Daoy (cell line): ENCODE data around the gene CDHR4. TPM values are rescaled to one million over a fixed set of nuclear protein-coding genes. Genes with fewer than 3 reads are reported as not detected.
"Not testable (repeated sequence)": the region's sequence is repeated elsewhere in the genome, so short reads cannot be mapped to it uniquely, and the experiment has no call there.

Experiments
- DNase-seq: peaks from one replicate; pipeline ENCODE4 v3.0.0-alpha.2; 2015; ENCODE audit warnings: low read depth
- total RNA-seq: library from RNA; depleted of rRNA; stranded (reverse); fragments of >200 nt; shearing (Covaris generic); gene quantifications from 2 replicates; pipeline ENCODE4 v1.2.3, GENCODE V29; 2014

CDHR4 gene
- total RNA-seq, 1 experiment from 2014 or later: not detected

- no peak for DNase-seq
Observed at GRCh38 chr3:49780080-49780974, 19.3 kb downstream of the CDHR4 start.

GRCh38 chr3:49779358-49780079, 20.2 kb downstream of the CDHR4 start:
- DNase-seq: no peak

- DNase-seq: not testable (repeated sequence)
Observed at GRCh38 chr3:49776101-49776500, 23.6 kb downstream of the CDHR4 start.

- DNase-seq: no peak
Observed at GRCh38 chr3:49775538-49775937, 24.1 kb downstream of the CDHR4 start.

- no peak for DNase-seq
Observed at GRCh38 chr3:49772703-49773102, 27.0 kb downstream of the CDHR4 start.

- DNase-seq: no peak
Observed at GRCh38 chr3:49771340-49771938, 28.2 kb downstream of the CDHR4 start.

GRCh38 chr3:49769926-49770325, 29.7 kb downstream of the CDHR4 start:
- DNase-seq: no peak

DNA sequence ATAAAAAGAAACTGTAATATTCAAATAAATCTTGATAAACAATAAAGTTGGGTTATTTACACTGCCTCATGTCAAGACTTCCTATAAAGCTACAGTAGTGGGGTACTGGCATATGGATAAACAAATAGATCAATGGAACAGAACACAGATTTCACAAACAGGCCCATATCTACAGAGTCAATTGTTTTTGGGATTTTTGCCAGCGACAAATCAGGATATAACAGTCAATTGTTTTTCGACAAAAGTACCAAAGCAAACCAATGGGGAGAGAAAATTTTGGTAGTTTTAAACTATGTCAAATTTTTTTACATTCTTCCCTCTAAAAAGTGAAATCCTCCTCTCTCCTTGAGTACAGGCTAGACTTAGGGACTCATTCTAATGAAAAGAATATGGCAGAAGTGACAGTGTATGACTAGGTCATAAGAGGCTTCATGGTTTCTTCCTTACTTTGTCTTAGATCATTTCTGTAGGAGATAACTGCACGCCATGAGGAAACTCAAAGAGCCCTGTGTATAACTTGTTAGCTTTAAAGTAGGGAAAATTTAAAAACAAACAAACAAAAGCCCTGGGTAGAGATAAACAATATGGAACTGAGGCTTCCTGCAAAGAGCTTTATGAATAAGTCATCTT, 30.3 kb downstream of the CDHR4 start:
- no peak for DNase-seq

- no peak for DNase-seq
Observed at GRCh38 chr3:49763981-49764380, 35.7 kb downstream of the CDHR4 start.

DNA sequence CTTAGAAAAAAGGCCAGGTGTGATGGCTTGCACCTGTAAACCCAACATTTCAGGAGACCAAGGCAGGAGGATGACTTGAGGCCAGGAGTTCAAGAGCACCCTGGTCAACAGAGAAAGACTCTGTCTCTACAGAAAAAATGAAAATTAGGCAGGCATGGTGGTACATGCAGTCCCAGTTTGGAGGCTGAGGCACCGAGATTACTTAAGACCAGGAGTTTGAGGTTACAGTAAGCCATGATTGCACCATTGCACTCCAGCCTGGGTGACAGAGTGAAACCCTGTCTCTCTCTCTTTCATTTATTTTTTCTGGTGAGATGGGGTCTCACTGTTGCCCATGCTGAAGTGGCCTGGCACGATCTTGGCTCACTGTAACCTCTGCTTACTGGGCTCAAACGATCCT, 38.0 kb downstream of the CDHR4 start:
- no peak for DNase-seq

GRCh38 chr3:49759226-49759625, 40.4 kb downstream of the CDHR4 start:
- no peak for DNase-seq

DNA sequence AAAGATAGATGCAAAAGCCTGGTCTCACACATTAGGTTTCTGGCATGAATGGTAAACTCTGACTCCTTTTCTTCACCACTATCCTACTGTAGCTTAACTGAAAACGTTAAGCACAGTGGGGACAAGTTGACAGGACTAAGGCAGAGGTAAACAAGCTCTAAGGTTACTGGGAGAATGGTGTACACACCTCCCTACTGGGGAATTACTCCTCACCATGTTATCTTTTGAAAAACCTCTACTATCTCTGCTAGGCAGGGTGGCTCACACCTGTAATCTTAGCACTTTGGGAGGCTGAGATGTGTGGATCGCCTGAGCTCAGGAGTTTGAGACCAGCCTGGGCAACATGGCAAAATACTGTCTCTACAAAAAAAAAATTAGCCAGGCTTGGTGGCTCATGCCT, 42.5 kb downstream of the CDHR4 start:
- no peak for DNase-seq

- DNase-seq: no peak
Observed at GRCh38 chr3:49756036-49756435, 43.6 kb downstream of the CDHR4 start.

DNA sequence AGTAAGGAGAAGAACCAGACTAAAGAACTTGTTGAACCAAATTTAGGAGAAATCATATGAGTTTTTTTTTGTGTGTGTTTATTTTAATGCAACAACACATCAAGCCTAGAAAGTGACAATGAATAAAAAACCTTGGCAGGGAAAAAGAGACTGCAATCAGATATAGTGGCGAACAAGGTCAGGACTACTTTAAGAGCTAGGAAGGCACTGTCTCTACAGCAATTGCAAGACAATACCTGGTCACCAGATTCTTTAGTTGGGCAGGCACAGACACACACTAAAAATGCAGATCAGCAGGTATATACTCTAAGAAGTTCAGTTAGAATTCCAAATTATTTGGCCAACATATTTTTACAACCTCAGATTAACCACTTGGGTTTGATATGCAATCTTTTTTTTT, 45.1 kb downstream of the CDHR4 start:
- DNase-seq: no peak

GRCh38 chr3:49751501-49751900, 48.2 kb downstream of the CDHR4 start:
- DNase-seq: no peak

DNA sequence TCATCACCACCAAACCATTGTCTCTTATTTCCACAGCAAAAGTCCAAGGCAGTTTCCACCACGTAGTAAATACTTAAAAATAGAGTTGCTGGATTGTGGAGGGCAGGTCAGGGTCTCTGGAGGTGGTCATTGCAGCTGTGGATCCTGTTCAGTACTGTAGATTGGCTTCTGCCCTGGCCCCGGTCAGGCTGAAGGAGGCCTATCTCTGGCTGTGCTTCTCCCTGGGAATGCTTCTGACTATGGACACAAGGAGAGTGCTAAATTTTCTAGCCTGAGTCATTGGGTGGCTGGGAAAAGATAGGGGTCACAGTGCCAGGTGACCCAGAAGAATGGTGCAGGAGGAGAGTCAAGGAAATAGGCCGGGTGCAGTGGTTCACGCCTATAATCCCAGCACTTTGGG, 49.6 kb downstream of the CDHR4 start:
- no peak for DNase-seq

GRCh38 chr3:49748874-49749273, 50.8 kb downstream of the CDHR4 start:
- DNase-seq: not testable (repeated sequence)

- no peak for DNase-seq
Observed at GRCh38 chr3:49747792-49748480, 51.7 kb downstream of the CDHR4 start.

DNA sequence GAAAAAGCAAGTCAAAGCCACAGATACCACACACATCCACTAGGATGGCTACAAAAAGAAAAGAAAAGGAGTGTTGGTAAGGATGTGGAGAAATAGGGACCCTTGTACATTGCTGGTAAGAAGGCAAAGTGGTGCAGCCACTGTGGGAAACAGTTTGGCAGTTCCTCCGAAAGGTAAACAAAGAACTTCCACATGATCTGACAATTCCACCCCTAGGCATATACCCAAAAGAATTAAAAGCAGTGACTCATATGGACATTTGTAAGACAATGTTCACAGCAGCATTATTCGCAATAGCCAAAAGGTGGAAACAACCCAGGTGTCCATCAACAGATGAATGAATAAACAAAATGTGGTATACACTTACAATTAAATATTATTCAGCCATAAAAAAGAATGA, 53.7 kb downstream of the CDHR4 start:
- DNase-seq: peak; percentile 21
